GM12892 (cell line): Measurements from ENCODE around the gene RP9. TPM values are rescaled to one million over a fixed set of nuclear protein-coding genes. Genes with fewer than 3 reads are reported as not detected.
A peak's percentile ranks its signal among the peaks of the same experiment; 100 is the strongest.

Experiments used
- DNase-seq: peaks from one replicate; pipeline ENCODE4 v3.0.0; 2011; ENCODE audit not compliant: insufficient read length
- FAIRE-seq: peaks from 2 replicates; lab custom pipeline; 2011; peaks lifted over from hg19 to GRCh38; lab: Jason Lieb, UNC
- POLR2A ChIP-seq: IDR thresholded peaks from 2 replicates; pipeline ENCODE4 v1.6.1; 2011; ENCODE audit warnings: low read depth, low read length, control low read depth
- POLR2AphosphoS5 ChIP-seq: IDR thresholded peaks from 2 replicates; pipeline ENCODE4 v1.6.1; 2011; ENCODE audit warnings: low read depth, low read length, control low read depth
- TAF1 ChIP-seq: IDR thresholded peaks from 2 replicates; pipeline ENCODE4 v1.6.1; 2011; ENCODE audit warnings: low read depth, mild to moderate bottlenecking, control low read depth, low read length, borderline replicate concordance
- polyA plus RNA-seq: library from polyadenylated mRNA; unstranded; fragments of >200 nt; gene quantifications from one replicate; pipeline ENCODE4 v1.2.1, GENCODE V29; 2012; ENCODE audit warnings: missing spikeins, inconsistent platforms; ENCODE audit not compliant: missing spikeins

RP9 gene
- 16.6 TPM for polyA plus RNA-seq

GRCh38 chr7:33109005-33109757 lies at the start of gene RP9:
TSS of gene RP9 (minus strand) at chr7:33109404. CDS start at chr7:33109372, 32 bp downstream.
- no peak for TF ChIP-seq POLR2AphosphoS5
- TF ChIP-seq TAF1 = peak; percentile 47; the same call in 1 of the 2 replicates
- TF ChIP-seq POLR2A = peak; percentile 80; the same call in 1 of the 2 replicates
- peak; percentile 64 for DNase-seq
- peak; percentile 74 for FAIRE-seq

GRCh38 chr7:33157781-33158180 lies 48.6 kb upstream of the RP9 start:
- TF ChIP-seq POLR2AphosphoS5 (no peak), POLR2A (no peak), TAF1 (no peak)
- FAIRE-seq = no peak
- no peak for DNase-seq

- TF ChIP-seq TAF1 = no peak
- no peak for TF ChIP-seq POLR2AphosphoS5
- no peak for TF ChIP-seq POLR2A
- FAIRE-seq (no peak), DNase-seq (no peak)
Measured at GRCh38 chr7:33157311-33157710, 48.1 kb upstream of the RP9 start.

- FAIRE-seq (no peak), DNase-seq (no peak)
- TF ChIP-seq POLR2AphosphoS5 (no peak), POLR2A (no peak), TAF1 (no peak)
Measured at GRCh38 chr7:33156441-33156840, 47.2 kb upstream of the RP9 start.

GRCh38 chr7:33155811-33156210 lies 46.6 kb upstream of the RP9 start:
- DNase-seq (no peak), FAIRE-seq (no peak)
- no peak for TF ChIP-seq TAF1
- TF ChIP-seq POLR2AphosphoS5 = no peak
- TF ChIP-seq POLR2A = no peak

- FAIRE-seq = no peak
- TF ChIP-seq POLR2AphosphoS5 = no peak
Measured at GRCh38 chr7:33152087-33152486, 42.9 kb upstream of the RP9 start.

GRCh38 chr7:33145156-33145555 lies 36.0 kb upstream of the RP9 start:
- TF ChIP-seq POLR2A = no peak
- no peak for TF ChIP-seq POLR2AphosphoS5
- no peak for TF ChIP-seq TAF1
- FAIRE-seq = no peak
- DNase-seq = no peak

More at GRCh38 chr7:33152087-33152486, 42.9 kb upstream of the RP9 start:
- DNase-seq = no peak

- TF ChIP-seq POLR2AphosphoS5 (no peak), TAF1 (no peak), POLR2A (no peak)
- no peak for FAIRE-seq
- no peak for DNase-seq
Measured at GRCh38 chr7:33143996-33144718, 35.0 kb upstream of the RP9 start.

- TF ChIP-seq POLR2AphosphoS5 (no peak), TAF1 (no peak), POLR2A (no peak)
- DNase-seq = no peak
- FAIRE-seq = no peak
Measured at GRCh38 chr7:33142585-33142984, 33.4 kb upstream of the RP9 start.

GRCh38 chr7:33137103-33137502 lies 27.9 kb upstream of the RP9 start:
- TF ChIP-seq POLR2A (no peak), POLR2AphosphoS5 (no peak), TAF1 (no peak)
- DNase-seq = no peak
- FAIRE-seq = no peak

- TF ChIP-seq POLR2AphosphoS5 (no peak), TAF1 (no peak), POLR2A (no peak)
- FAIRE-seq (no peak), DNase-seq (no peak)
Measured at GRCh38 chr7:33130184-33130583, 21.0 kb upstream of the RP9 start.

- DNase-seq (no peak), FAIRE-seq (no peak)
- TF ChIP-seq POLR2AphosphoS5 (no peak), POLR2A (no peak), TAF1 (no peak)
Measured at GRCh38 chr7:33129806-33130153, 20.6 kb upstream of the RP9 start.
